Gastroesophageal sphincter (tissue), 4 donors: Measurements from ENCODE around the gene KIAA1755. TPM values are rescaled to one million over a fixed set of nuclear protein-coding genes. Genes with fewer than 3 reads are reported as not detected.

Experiments used
- ATAC-seq: fragments of 150-250 bp; one replicate; pipeline ENCODE4 v1.9.1; 2016; ENCODE audit warnings: mild to moderate bottlenecking, moderate library complexity
- H3K27ac ChIP-seq, 4 donors: fragments of 200-600 bp; sonication (generic) in 3 of 4; 1 replicate in 3 of 4; 2 replicates in 1 of 4; pipeline ENCODE4 v1.5.1; 2016 to 2019
- H3K27me3 ChIP-seq: fragments of 200-600 bp; sonication (generic); one replicate; pipeline ENCODE4 v1.5.1; 2019
- H3K36me3 ChIP-seq, 2 donors: fragments of 200-600 bp; sonication (generic); one replicate each; pipeline ENCODE4 v1.5.1; 2019; ENCODE audit warnings: control low read depth in 1 of 2
- H3K4me1 ChIP-seq, 3 donors: fragments of 200-600 bp; sonication (generic); 1 replicate in 2 of 3; 2 replicates in 1 of 3; pipeline ENCODE4 v1.5.1; 2016 to 2019; ENCODE audit warnings: control low read depth in 2 of 3
- H3K4me3 ChIP-seq, 2 donors: fragments of 200-600 bp; sonication (generic); one replicate each; pipeline ENCODE4 v1.5.1; 2019; ENCODE audit warnings: mild to moderate bottlenecking in 1 of 2, moderate library complexity in 1 of 2
- H3K9me3 ChIP-seq, 3 donors: fragments of 200-600 bp; sonication (generic); one replicate each; pipeline ENCODE4 v1.5.1; 2017 to 2019; ENCODE audit warnings: control low read depth in 2 of 3
- EP300 ChIP-seq: sonication (generic); formaldehyde crosslinking; IDR thresholded peaks from one replicate; pipeline ENCODE4 v1.6.1; 2017; ENCODE audit warnings: antibody characterized with exemption, mild to moderate bottlenecking
- POLR2A ChIP-seq, 2 donors: fragments of 450-650 bp; IDR thresholded peaks; one replicate each; pipeline ENCODE4 v1.6.1; 2017; ENCODE audit warnings: antibody characterized with exemption in 2 of 2, mild to moderate bottlenecking in 2 of 2, moderate library complexity in 1 of 2
- POLR2AphosphoS5 ChIP-seq: sonication (generic); formaldehyde crosslinking; IDR thresholded peaks from one replicate; pipeline ENCODE4 v1.6.1; 2017; ENCODE audit warnings: antibody characterized with exemption
- WGBS, 2 donors: methylation state at CpG; one replicate each; pipeline ENCODE4 v1.1.5; 2018; ENCODE audit warnings: low coverage in 1 of 2; 5-methylcytosine and 5-hydroxymethylcytosine counted together
- total RNA-seq, 4 donors: library from RNA; depleted of rRNA; stranded (reverse); fragments of >200 nt; gene quantifications; one replicate each; pipeline ENCODE4 v1.1.0, GENCODE V29; 2016
- TF ChIP-seq, protein P1 (sequence below), 4 experiments: fragments of 200-600 bp in 2 of 4; fragments of 450-650 bp in 2 of 4; sonication (generic) in 1 of 4; IDR thresholded peaks; one replicate each; pipeline ENCODE4 v1.5.1; 2017 to 2019; ENCODE audit warnings: antibody characterized with exemption in 4 of 4, mild to moderate bottlenecking in 2 of 4, moderate library complexity in 2 of 4

The KIAA1755 gene
- total RNA-seq, 4 donors from 2014 or later, result 5.1 to 19.9 (median 11.5) TPM

- WGBS, 2 donors, result 68% methylated on average over 5 of the region's 9 CpGs; no CpG with 5 or more reads in 1 of the 2 donors
- H3K4me1 ChIP-seq, result peaks cover 0 to 7% (median 0%) of the 10 kb centered on the region in 3 donors
- no peaks in the 10 kb centered on the region for H3K9me3 ChIP-seq
- H3K27me3 ChIP-seq, result peaks cover 5% of the 10 kb centered on the region
- no peak for ATAC-seq
- no peak overlapping the region for H3K4me3 ChIP-seq
- no peak overlapping the region for H3K27ac ChIP-seq
- TF ChIP-seq, protein P1, sequence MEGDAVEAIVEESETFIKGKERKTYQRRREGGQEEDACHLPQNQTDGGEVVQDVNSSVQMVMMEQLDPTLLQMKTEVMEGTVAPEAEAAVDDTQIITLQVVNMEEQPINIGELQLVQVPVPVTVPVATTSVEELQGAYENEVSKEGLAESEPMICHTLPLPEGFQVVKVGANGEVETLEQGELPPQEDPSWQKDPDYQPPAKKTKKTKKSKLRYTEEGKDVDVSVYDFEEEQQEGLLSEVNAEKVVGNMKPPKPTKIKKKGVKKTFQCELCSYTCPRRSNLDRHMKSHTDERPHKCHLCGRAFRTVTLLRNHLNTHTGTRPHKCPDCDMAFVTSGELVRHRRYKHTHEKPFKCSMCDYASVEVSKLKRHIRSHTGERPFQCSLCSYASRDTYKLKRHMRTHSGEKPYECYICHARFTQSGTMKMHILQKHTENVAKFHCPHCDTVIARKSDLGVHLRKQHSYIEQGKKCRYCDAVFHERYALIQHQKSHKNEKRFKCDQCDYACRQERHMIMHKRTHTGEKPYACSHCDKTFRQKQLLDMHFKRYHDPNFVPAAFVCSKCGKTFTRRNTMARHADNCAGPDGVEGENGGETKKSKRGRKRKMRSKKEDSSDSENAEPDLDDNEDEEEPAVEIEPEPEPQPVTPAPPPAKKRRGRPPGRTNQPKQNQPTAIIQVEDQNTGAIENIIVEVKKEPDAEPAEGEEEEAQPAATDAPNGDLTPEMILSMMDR (IDR thresholded peaks at IDR 0.05), result no peak
- TF ChIP-seq POLR2AphosphoS5, result no peak
- TF ChIP-seq EP300, result no peak
- TF ChIP-seq POLR2A (IDR thresholded peaks at IDR 0.05), result no peak
- H3K36me3 ChIP-seq, result no peaks in the 10 kb centered on the region
Observed at GRCh38 chr20:38211200-38212097, 49.1 kb downstream of the KIAA1755 start.

- no peak overlapping the region for H3K4me3 ChIP-seq
- H3K27me3 ChIP-seq, result peaks cover 5% of the 10 kb centered on the region
- ATAC-seq, result no peak
- TF ChIP-seq EP300, result no peak
- TF ChIP-seq POLR2A (IDR thresholded peaks at IDR 0.05), result no peak
- TF ChIP-seq, protein P1 (IDR thresholded peaks at IDR 0.05), result no peak
- TF ChIP-seq POLR2AphosphoS5, result no peak
- H3K4me1 ChIP-seq, result peaks cover 0 to 7% (median 0%) of the 10 kb centered on the region in 3 donors
- no peaks in the 10 kb centered on the region for H3K36me3 ChIP-seq
- H3K9me3 ChIP-seq, result no peaks in the 10 kb centered on the region
- H3K27ac ChIP-seq, result no peak overlapping the region
- WGBS, 2 donors, result no CpG with 5 or more reads among the region's 6 CpGs
Observed at GRCh38 chr20:38210741-38211140, 49.8 kb downstream of the KIAA1755 start.

- no peak overlapping the region for H3K4me3 ChIP-seq
- peaks cover 0 to 7% (median 0%) of the 10 kb centered on the region in 3 donors for H3K4me1 ChIP-seq
- H3K27me3 ChIP-seq, result peaks cover 5% of the 10 kb centered on the region
- WGBS, 2 donors, result 94 to 100% methylated on average over 1 to 2 of the region's 3 CpGs
- ATAC-seq, result no peak
- TF ChIP-seq POLR2A (IDR thresholded peaks at IDR 0.05), result no peak
- TF ChIP-seq POLR2AphosphoS5, result no peak
- TF ChIP-seq EP300, result no peak
- TF ChIP-seq, protein P1 (IDR thresholded peaks at IDR 0.05), result no peak
- no peaks in the 10 kb centered on the region for H3K9me3 ChIP-seq
- no peak overlapping the region for H3K27ac ChIP-seq
- no peaks in the 10 kb centered on the region for H3K36me3 ChIP-seq
Observed at GRCh38 chr20:38209736-38210405, 50.7 kb downstream of the KIAA1755 start.

GRCh38 chr20:38209054-38209675, 51.4 kb downstream of the KIAA1755 start:
- H3K4me1 ChIP-seq, result peaks cover 0 to 7% (median 0%) of the 10 kb centered on the region in 3 donors
- no peaks in the 10 kb centered on the region for H3K9me3 ChIP-seq
- peaks cover 5% of the 10 kb centered on the region for H3K27me3 ChIP-seq
- TF ChIP-seq EP300 (no peak), POLR2AphosphoS5 (no peak), POLR2A (IDR thresholded peaks at IDR 0.05) (no peak)
- TF ChIP-seq, protein P1 (IDR thresholded peaks at IDR 0.05), result no peak
- no peak for ATAC-seq
- no peak overlapping the region for H3K4me3 ChIP-seq
- no peak overlapping the region for H3K27ac ChIP-seq
- WGBS, 2 donors, result 100% methylated on average over 1 of the region's 4 CpGs; no CpG with 5 or more reads in 1 of the 2 donors
- no peaks in the 10 kb centered on the region for H3K36me3 ChIP-seq
